AG10803 (cell line): ENCODE measurements around the gene KLRG1.

Source experiments
- DNase-seq: peaks from one replicate; pipeline ENCODE4 v3.0.0; 2010; ENCODE audit warnings: low read depth
- H3K4me3 ChIP-seq: 2 replicates; pipeline ENCODE4 v1.5.1; 2011; ENCODE audit warnings: mild to moderate bottlenecking, low read length, control low read depth
- CTCF ChIP-seq: conservative IDR thresholded peaks from 2 replicates; pipeline ENCODE4 v1.5.1; 2011; ENCODE audit warnings: mild to moderate bottlenecking, low read length, control low read depth, inconsistent platforms

Gene KLRG1

GRCh38 chr12:9049520-9050133 lies 60.3 kb downstream of the KLRG1 start:
- H3K4me3 ChIP-seq: no peak overlapping the region
- TF ChIP-seq CTCF: peak; percentile 60
- peak; percentile 49 for DNase-seq

GRCh38 chr12:9050521-9051157 lies 61.3 kb downstream of the KLRG1 start:
- H3K4me3 ChIP-seq: no peak overlapping the region
- no peak for TF ChIP-seq CTCF
- DNase-seq: no peak

GRCh38 chr12:9051158-9051550 lies 61.8 kb downstream of the KLRG1 start:
- H3K4me3 ChIP-seq: no peak overlapping the region
- no peak for TF ChIP-seq CTCF
- DNase-seq: no peak

- TF ChIP-seq CTCF: no peak
- peak; percentile 4 for DNase-seq
- no peak overlapping the region for H3K4me3 ChIP-seq
Observed at GRCh38 chr12:9052610-9053009, 63.3 kb downstream of the KLRG1 start.
